Measurements from ENCODE around the gene YY1AP1.
"Not testable (repeated sequence)": the region's sequence is repeated elsewhere in the genome, so short reads cannot be mapped to it uniquely, and the experiment has no call there.

- not testable (repeated sequence) for TF ChIP-seq CTCF (IDR thresholded peaks at IDR 0.05; ENCODE audit: low read depth, low read length, poor library complexity, severe bottlenecking); EZH2phosphoT487 (IDR thresholded peaks at IDR 0.05; ENCODE audit: borderline replicate concordance, low read length)
Measured at GRCh38 chr1:155642559-155643180, 45.9 kb downstream of the YY1AP1 start.

Data from DOHH2 (cell line).